GM06990 (cell line): ENCODE results near the gene SLC22A3.

Source experiments
- DNase-seq: peaks from one replicate; pipeline ENCODE4 v3.0.0-alpha.2; 2011; ENCODE audit not compliant: insufficient read length; ENCODE audit errors: extremely low read depth
- H3K27me3 ChIP-seq: replicated peaks from 2 replicates; pipeline ENCODE4 v1.6.0; 2011; ENCODE audit warnings: low read length; ENCODE audit not compliant: control insufficient read depth, insufficient read depth
- H3K36me3 ChIP-seq: 2 replicates; pipeline ENCODE4 v1.5.1; 2011; ENCODE audit warnings: low read length; ENCODE audit not compliant: control insufficient read depth, insufficient read depth
- H3K4me3 ChIP-seq: replicated peaks from 2 replicates; pipeline ENCODE4 v1.5.1; 2011; ENCODE audit warnings: low read depth, mild to moderate bottlenecking, control low read depth, low read length
- TF ChIP-seq, protein P1 (sequence below): IDR thresholded peaks from 2 replicates; pipeline ENCODE4 v1.5.1; 2011; ENCODE audit warnings: low read length, control low read depth, mild to moderate bottlenecking, inconsistent platforms; ENCODE audit not compliant: insufficient read depth, poor library complexity, severe bottlenecking

SLC22A3 gene

DNA sequence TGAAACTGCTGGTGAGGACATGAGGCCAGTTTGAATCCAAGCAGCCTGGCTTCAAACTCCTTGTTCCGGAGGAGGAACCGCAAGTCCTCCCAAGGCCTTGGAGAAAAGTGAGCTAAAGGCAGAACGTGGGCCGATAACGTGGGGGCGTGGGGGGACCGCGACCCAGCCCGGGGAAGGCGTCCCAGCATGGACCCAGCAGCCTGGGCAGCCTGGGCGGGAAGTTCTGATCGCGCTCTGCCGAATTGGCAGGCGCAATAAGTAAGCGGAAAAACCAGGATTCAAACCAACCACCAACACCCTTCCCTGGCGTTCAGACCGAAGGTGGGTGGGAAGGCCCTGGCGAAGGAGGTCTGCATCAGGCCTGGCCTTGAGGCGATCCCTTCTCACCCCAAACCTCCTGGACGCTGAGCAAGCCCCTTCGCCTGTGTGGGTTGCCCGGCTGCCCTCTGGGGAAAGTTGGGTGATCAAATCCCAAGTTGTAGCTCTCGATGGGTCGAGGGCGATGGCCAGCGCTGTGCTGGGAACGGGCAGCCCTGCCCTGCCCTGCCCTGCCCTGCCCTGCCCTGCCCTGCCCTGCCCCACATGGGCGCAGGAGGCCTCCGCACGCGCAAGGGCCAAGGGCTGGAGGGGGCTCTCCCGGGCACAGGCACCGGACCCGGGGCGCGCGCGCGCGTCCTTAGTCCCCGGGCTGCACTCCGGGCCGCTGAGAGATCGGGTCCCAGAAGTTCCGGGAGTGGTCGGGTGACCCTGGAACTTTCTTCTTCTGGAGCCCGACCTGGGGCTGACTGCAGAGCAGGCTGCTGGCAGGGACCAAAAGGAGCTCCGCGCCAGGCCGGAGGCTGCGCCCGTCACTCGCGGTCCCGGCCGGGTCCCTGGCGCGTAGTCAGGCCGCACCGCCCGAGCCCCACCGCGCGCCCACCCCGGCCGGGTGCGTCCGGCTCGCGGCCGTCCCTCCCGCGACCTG, 637 bp upstream of the SLC22A3 start:
- H3K4me3 ChIP-seq = no peak overlapping the region
- TF ChIP-seq, protein P1, sequence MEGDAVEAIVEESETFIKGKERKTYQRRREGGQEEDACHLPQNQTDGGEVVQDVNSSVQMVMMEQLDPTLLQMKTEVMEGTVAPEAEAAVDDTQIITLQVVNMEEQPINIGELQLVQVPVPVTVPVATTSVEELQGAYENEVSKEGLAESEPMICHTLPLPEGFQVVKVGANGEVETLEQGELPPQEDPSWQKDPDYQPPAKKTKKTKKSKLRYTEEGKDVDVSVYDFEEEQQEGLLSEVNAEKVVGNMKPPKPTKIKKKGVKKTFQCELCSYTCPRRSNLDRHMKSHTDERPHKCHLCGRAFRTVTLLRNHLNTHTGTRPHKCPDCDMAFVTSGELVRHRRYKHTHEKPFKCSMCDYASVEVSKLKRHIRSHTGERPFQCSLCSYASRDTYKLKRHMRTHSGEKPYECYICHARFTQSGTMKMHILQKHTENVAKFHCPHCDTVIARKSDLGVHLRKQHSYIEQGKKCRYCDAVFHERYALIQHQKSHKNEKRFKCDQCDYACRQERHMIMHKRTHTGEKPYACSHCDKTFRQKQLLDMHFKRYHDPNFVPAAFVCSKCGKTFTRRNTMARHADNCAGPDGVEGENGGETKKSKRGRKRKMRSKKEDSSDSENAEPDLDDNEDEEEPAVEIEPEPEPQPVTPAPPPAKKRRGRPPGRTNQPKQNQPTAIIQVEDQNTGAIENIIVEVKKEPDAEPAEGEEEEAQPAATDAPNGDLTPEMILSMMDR = no peak
- no peaks in the 10 kb centered on the region for H3K36me3 ChIP-seq
- DNase-seq = no peak
- H3K27me3 ChIP-seq = no peaks in the 10 kb centered on the region

DNA sequence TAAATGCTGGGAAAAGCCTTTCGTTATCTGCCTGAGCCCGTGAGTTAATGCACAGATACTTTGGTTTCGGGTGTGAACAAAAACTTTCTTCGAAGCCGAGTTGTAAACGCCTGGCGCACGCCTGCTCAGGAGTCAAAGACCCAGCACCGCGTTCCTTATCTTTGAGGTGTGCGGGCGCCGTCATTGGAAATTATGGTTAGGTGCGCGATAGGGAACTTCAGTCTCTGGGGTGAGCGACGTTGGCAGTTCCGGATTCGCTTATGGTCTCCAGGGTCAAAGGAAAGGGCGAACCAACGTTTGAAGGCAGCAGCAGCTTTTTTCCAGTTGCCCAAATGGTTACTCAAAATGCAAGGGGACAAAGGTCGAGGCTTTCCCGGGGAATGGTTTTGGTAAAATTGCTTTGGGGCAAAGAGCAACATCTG, 853 bp downstream of the SLC22A3 start:
- Histone ChIP-seq H3K36me3 (no peaks in the 10 kb centered on the region), H3K27me3 (no peaks in the 10 kb centered on the region; the same call in 1 of the 2 replicates), H3K4me3 (no peak overlapping the region)
- TF ChIP-seq, protein P1 = no peak
- no peak for DNase-seq

DNA sequence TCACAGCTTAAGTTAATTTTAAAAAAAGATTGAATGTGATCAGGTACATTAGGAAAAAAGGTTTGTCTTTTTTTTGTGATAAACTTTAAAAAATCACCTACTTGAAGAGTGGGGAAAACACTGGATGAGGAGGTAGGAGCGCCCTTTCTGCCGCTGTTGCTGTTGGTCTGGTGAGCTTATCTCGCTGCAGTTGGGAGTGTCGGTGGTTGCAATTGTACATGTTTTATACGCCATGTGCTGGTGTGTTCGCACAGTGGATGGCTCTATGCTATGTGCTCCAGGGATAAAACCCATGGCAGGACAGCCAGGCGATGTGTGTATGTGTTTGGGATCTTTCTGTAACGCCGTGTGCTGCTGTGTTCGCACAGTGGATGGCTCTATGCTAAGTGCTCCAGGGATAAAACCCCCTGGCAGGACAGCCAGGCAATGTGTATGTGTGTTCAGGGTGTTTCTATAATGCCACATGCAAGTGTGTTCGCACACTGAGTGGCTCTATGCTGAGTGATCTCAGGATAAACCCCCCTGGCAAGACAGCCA, 1.7 kb downstream of the SLC22A3 start:
- Histone ChIP-seq H3K27me3 (no peaks in the 10 kb centered on the region; the same call in 1 of the 2 replicates), H3K36me3 (no peaks in the 10 kb centered on the region), H3K4me3 (no peak overlapping the region)
- TF ChIP-seq, protein P1 = no peak
- no peak for DNase-seq

DNA sequence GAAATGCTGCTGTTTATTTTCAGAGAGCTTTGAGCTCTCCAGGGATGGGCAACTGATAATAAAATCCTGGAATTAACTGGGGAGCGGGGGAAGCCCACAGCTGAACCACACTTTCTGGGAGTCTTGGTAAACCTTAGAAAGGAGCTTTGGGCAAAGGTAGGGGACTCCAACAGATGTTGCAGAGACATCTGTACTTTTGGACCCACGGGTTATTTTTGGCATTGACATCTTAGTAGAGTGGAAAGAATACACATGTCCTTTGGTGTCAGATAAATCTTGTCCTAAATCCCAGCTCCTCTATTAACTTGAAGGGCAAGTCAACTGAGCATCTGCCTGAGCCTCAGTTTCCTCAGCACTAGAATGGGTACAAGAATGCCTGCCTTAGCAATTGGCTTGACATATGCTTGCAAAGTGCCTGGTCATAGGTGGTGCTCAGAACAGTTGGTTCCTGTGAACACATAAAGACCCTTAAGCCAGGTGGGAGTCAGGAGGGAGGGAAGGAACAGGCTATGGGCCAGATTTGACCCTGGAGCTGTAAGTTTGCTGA, 5.8 kb downstream of the SLC22A3 start:
- Histone ChIP-seq H3K4me3 (no peak overlapping the region), H3K27me3 (no peaks in the 10 kb centered on the region; the same call in 1 of the 2 replicates), H3K36me3 (no peaks in the 10 kb centered on the region)
- DNase-seq = no peak
- TF ChIP-seq, protein P1 = no peak

DNA sequence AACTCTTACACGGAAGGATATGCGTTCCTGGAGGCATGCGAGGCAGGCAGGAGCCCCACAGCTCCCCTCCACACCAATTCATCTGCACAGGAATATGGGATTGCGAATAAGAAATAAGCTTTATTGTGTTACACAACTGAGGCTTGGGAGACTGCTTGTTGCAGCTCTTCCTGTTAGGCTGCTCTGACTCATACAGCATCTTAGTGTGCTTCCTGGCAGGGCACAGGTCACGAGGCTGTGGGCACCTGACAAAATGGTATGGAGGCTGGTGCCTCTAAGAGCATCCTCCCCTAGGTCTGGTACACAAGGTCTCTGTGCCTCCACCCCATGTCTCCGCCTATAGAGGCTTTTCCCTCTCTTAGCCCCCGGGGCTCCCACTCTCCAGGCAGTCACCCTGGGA, 6.8 kb downstream of the SLC22A3 start:
- H3K27me3 ChIP-seq = no peaks in the 10 kb centered on the region; the same call in 1 of the 2 replicates
- H3K4me3 ChIP-seq = no peak overlapping the region
- DNase-seq = no peak
- TF ChIP-seq, protein P1 = no peak
- no peaks in the 10 kb centered on the region for H3K36me3 ChIP-seq
